A549 treated with ZK216348 at 1 μM for 4 hours (cell line): ENCODE results near the gene TSGA10. TPM values are rescaled to one million over a fixed set of nuclear protein-coding genes. Genes with fewer than 3 reads are reported as not detected.

Experiments used
- total RNA-seq: library from RNA; stranded (reverse); fragments of 200-300 nt; extraction: Qiagen RNA extraction; gene quantifications from 5 replicates; pipeline ENCODE4 v1.2.3, GENCODE V29; 2022; ENCODE audit warnings: low read depth

Gene TSGA10, protein sequence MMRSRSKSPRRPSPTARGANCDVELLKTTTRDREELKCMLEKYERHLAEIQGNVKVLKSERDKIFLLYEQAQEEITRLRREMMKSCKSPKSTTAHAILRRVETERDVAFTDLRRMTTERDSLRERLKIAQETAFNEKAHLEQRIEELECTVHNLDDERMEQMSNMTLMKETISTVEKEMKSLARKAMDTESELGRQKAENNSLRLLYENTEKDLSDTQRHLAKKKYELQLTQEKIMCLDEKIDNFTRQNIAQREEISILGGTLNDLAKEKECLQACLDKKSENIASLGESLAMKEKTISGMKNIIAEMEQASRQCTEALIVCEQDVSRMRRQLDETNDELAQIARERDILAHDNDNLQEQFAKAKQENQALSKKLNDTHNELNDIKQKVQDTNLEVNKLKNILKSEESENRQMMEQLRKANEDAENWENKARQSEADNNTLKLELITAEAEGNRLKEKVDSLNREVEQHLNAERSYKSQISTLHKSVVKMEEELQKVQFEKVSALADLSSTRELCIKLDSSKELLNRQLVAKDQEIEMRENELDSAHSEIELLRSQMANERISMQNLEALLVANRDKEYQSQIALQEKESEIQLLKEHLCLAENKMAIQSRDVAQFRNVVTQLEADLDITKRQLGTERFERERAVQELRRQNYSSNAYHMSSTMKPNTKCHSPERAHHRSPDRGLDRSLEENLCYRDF
- total RNA-seq: 2.5 to 5.9 TPM (median 3.3 TPM) in 5 replicates

DNA sequence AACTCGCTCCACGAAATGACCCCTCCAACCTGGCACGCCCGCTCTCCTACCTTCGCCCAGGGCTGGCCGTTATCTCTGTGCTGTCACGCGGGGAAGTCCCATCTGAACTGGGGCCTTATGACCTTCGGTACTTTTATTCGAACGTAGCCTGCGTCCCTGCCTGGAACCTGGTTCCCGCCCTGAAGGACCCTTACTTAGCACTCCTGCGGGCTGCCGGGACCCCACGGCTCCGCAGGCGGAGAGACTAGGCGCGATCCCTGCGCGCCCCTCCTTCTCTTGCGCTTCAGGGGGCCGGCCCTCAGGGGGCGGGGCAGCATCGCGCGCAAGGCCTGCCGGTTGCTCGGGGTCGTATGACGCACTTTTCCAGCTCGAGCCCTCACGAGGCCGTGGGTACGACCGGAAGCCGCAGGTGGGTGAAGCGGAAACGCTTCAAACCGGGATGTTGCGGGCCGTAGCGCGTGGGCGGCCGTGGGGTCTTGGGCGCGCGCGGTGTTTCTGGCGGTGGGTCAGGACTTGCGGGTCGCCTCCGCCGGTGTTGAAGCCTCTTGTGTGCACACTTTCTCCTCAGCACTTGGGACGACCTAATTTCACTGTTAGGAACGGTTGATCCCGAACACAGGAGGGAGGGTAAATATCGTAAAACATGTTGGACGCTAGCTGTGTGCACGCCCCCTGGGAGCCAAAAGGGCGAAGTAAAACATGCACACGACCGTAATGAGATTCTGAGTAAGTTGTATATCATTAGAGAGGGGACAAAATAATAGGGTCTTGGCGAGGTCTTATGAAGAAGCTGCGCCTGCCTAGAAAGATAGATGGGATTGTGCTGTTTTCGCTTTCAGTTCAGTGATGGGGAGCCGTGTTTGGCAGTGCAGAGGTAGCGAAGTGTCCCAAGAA is at the start of gene TSGA10, which contains the start of gene LIPT1:
TSS of gene TSGA10 (minus strand) at position 300 of the 894 bp plus-strand sequence. CDS start 45,503 bp downstream, outside the sequence.
TSS of gene LIPT1 (plus strand) at position 325 of the 894 bp plus-strand sequence. CDS start 6,991 bp downstream, outside the sequence.

DNA sequence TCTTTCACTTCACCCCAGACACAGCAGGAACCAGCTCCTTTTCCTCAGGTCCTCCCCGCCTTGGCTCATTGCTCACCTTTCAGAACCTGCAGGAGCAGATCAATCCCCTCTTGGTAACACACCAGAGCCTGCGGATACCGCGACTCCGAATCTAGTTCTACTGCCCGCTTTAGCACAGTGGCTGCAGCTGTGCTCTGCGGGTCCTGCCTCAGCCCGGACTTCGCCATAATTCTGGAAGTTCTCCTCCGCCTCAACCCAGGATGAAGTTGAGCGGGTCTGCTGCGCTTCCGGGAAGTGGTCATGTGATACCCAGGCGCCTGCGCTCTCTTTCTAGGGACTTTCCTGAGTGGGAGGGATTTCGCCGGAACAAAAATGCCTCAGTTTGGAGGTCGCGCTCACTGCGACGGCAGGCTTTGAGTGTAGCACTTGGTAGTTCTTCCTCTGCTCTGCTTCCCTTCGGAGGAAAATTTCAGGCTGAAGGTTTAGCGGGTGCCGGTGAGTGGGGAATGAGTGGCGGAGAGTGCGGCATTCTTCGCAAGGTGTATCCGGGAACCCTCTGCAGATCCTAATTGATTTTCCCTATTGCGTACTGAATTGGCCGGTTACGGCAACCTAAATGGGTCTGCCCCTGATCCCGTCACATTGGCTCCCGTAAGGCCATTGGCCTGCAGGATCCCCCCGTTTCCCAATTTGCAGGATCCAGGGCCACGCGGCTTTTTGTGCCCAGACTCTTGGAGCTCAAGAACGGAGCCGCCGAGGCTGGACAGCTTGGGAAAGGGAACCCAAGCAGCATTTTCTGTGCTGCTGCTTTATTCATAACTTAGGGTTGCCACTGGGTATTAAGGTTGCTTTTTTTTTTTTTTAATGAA is 26.2 kb upstream of the TSGA10 start, which contains the start of the genes MITD1 and MRPL30:
TSS of gene MITD1 (minus strand) at position 304 of the 869 bp plus-strand sequence. CDS start at position 227, 77 bp downstream.
TSS of gene MRPL30 (plus strand) at position 430 of the 869 bp plus-strand sequence. CDS start 5,020 bp downstream, outside the sequence.

DNA sequence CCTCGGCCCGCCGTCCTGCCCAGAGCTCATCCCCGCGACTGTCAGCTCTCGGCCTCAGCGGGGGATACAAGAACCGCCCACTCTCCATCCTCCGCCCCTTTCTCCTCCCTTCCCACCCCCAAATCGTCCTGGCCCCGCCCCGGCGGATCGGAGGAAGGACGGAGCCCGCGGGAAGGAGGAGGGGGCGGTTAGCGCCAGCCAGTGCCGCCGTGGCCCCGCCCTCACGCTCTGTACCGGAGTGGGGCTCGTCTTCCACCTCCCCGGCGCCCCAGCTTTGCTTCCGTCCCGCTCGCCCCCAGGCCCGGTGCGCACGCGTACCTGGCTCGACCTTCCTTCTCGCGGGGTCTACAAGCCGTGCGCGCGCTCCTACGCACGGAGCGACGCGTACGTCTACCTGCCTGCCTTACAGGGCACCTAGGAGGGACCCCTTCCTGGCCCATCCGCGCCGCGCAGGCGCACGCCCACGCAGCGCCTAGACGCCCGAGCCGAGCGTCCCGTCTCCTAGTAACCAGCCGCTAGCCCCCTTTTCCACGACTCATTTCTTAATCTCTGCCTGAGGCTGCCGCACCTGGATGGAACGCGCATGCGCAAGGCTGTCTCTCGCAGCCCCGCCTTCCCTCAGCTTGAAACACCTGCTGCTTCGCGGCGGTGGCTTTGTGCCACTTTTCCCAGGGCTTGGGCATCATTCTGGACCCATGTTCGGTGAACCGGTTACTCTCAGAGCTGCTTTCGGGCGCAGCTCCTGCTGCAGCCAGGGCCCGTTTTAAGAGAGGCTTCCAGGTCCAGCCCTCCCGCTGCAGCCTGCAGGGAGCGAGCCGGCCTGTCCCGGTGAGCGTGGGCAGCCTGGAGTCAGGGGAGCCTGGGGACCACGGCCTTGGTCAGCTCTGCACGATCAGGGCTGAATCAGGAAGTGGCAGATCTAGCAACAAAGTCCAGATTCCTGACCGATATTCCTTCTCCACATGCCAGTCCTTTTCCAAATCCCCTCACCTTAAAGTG is 13.3 kb downstream of the TSGA10 start, which contains the start of gene C2orf15:
TSS of gene C2orf15 (plus strand) at position 598 of the 999 bp plus-strand sequence. CDS start 8,852 bp downstream, outside the sequence.

Other genes with a start within 250 kb of the TSGA10 start
- gene CRACDL, start 218.7 kb downstream of the TSGA10 start, total RNA-seq: 2.0 to 3.4 TPM (median 2.5 TPM) in 5 replicates
- gene C2orf15, start 13.2 kb downstream of the TSGA10 start, total RNA-seq: 0.39 to 0.99 TPM (median 0.53 TPM) in 5 replicates
- gene LIPT1, start within 50 bp of the TSGA10 start, total RNA-seq: 3.0 to 4.5 TPM (median 3.5 TPM) in 5 replicates
- gene MITD1, start 26.1 kb upstream of the TSGA10 start, total RNA-seq: 22.9 to 36.0 TPM (median 23.5 TPM) in 5 replicates
- gene MRPL30, start 26.2 kb upstream of the TSGA10 start, total RNA-seq: 30.5 to 62.2 TPM (median 32.4 TPM) in 5 replicates
- not detected in 5 replicates for gene LYG2, start 100.7 kb upstream of the TSGA10 start, total RNA-seq
- gene LYG1, start 146.3 kb upstream of the TSGA10 start, total RNA-seq: 0.97 to 2.5 TPM (median 2.4 TPM) in 5 replicates
- 35.2 to 73.3 TPM (median 39.8 TPM) in 5 replicates for gene TXNDC9, start 181.4 kb upstream of the TSGA10 start, total RNA-seq
- 57.3 to 99.9 TPM (median 62.7 TPM) in 5 replicates for gene EIF5B, start 182.4 kb upstream of the TSGA10 start, total RNA-seq